ENCODE measurements around the gene FBRSL1. TPM values are rescaled to one million over a fixed set of nuclear protein-coding genes. Genes with fewer than 3 reads are reported as not detected.

FBRSL1 gene
- total and polyA plus RNA-seq, 4 donors, result 2.5 to 35.5 (median 5.6) TPM

DNA sequence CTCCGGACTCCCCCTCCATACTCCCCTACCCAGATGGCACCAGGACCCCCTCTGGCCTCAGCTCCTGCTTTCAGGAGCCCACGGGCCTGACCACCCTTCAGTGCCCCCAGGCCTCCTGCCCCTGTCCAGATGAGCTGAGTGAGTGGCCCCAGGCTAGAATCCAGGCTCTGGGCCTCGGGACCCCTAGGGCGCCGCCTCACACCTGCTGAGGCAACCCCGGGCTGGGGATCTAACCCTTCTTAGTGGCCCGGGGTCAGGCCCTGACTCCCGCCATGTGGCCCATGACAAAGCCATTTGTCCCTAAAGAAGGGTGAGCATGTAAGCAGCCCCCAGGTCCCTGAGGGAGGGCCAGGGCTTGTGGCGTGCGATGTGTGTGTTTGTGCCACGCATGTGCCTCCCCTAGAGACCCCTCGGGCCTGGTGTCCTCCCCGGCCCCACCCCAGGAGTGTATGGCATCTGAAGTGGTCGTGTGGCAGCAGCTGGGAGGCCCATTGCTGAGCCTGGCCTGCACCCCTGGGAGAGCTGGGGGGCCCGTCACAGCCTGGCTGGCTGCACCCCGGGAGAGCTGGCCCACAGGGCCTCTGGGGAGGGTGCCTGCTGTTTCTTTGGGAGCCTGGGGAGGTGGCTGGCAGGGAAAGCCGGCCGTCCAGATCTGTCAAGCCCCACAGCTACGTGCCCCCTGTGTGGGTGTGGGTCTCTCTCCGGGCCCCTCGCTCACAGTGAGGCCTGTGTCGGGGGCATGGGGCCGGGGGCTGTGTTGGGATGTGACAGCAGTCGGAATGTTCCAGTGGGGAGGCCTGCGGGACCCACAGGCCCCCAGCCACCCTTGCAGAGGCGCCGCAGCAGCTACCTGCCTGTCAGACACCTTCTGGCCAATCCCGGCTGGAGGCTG, 7.8 kb downstream of the FBRSL1 start:
- Histone ChIP-seq H3K27me3 (ENCODE audit: control insufficient read depth in 4 of 4, insufficient read depth in 4 of 4, low read length in 3 of 4) (no peaks in the 10 kb centered on the region), H3K4me1 (ENCODE audit: control insufficient read depth in 4 of 4, insufficient read depth in 4 of 4, low read length in 3 of 4) (peaks cover 57 to 98% (median 81%) of the 10 kb centered on the region in 4 donors), H3K36me3 (ENCODE audit: control insufficient read depth in 4 of 4, insufficient read depth in 3 of 4, low read depth in 1 of 4, low read length in 3 of 4) (peaks cover 0 to 2% (median 0%) of the 10 kb centered on the region in 4 donors), H3K9ac (ENCODE audit: low read depth in 1 of 2, low read length in 2 of 2) (no peak overlapping the region), H3K4me3 (ENCODE audit: low read depth in 1 of 3, low read length in 3 of 3) (no peak overlapping the region), H3K27ac (ENCODE audit: low read depth in 1 of 2, low read length in 2 of 2) (no peak overlapping the region), H3K9me3 (ENCODE audit: control insufficient read depth in 4 of 4, low read length in 3 of 4) (no peaks in the 10 kb centered on the region)
- no peak for DNase-seq (ENCODE audit: low spot score)
- 89% methylated on average over 28 of the region's 28 CpGs for WGBS
- TF ChIP-seq EGR1 (IDR thresholded peaks at IDR 0.05; ENCODE audit: low read depth in 2 of 2) (no peak), REST (IDR thresholded peaks at IDR 0.05) (no peak), ATF3 (IDR thresholded peaks at IDR 0.05) (no peak), SP1 (IDR thresholded peaks at IDR 0.05) (no peak), HNF4G (IDR thresholded peaks at IDR 0.05) (no peak), NR2F2 (IDR thresholded peaks at IDR 0.05) (no peak), RXRA (IDR thresholded peaks at IDR 0.05) (no peak), RAD21 (IDR thresholded peaks at IDR 0.05) (no peak), JUND (IDR thresholded peaks at IDR 0.05) (no peak), HNF4A (conservative IDR thresholded peaks at IDR 0.05) (no peak), FOXA1 (IDR thresholded peaks at IDR 0.05) (no peak), YY1 (IDR thresholded peaks at IDR 0.05) (no peak), GABPA (IDR thresholded peaks at IDR 0.05 in 1 of 2, conservative IDR thresholded peaks at IDR 0.05 in 1 of 2) (no peak), FOXA2 (IDR thresholded peaks at IDR 0.05) (no peak), TAF1 (conservative IDR thresholded peaks at IDR 0.05) (no peak)
- TF ChIP-seq, protein P1, sequence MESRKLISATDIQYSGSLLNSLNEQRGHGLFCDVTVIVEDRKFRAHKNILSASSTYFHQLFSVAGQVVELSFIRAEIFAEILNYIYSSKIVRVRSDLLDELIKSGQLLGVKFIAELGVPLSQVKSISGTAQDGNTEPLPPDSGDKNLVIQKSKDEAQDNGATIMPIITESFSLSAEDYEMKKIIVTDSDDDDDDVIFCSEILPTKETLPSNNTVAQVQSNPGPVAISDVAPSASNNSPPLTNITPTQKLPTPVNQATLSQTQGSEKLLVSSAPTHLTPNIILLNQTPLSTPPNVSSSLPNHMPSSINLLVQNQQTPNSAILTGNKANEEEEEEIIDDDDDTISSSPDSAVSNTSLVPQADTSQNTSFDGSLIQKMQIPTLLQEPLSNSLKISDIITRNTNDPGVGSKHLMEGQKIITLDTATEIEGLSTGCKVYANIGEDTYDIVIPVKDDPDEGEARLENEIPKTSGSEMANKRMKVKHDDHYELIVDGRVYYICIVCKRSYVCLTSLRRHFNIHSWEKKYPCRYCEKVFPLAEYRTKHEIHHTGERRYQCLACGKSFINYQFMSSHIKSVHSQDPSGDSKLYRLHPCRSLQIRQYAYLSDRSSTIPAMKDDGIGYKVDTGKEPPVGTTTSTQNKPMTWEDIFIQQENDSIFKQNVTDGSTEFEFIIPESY (IDR thresholded peaks at IDR 0.05), result no peak
- TF ChIP-seq, protein P2, sequence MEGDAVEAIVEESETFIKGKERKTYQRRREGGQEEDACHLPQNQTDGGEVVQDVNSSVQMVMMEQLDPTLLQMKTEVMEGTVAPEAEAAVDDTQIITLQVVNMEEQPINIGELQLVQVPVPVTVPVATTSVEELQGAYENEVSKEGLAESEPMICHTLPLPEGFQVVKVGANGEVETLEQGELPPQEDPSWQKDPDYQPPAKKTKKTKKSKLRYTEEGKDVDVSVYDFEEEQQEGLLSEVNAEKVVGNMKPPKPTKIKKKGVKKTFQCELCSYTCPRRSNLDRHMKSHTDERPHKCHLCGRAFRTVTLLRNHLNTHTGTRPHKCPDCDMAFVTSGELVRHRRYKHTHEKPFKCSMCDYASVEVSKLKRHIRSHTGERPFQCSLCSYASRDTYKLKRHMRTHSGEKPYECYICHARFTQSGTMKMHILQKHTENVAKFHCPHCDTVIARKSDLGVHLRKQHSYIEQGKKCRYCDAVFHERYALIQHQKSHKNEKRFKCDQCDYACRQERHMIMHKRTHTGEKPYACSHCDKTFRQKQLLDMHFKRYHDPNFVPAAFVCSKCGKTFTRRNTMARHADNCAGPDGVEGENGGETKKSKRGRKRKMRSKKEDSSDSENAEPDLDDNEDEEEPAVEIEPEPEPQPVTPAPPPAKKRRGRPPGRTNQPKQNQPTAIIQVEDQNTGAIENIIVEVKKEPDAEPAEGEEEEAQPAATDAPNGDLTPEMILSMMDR (IDR thresholded peaks at IDR 0.05; ENCODE audit: low read depth, low read length, missing input control), result no peak
- TF ChIP-seq, protein P3, sequence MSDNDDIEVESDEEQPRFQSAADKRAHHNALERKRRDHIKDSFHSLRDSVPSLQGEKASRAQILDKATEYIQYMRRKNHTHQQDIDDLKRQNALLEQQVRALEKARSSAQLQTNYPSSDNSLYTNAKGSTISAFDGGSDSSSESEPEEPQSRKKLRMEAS (IDR thresholded peaks at IDR 0.05), result no peak

Measured in liver (tissue), 9 donors.